H54 (cell line): ENCODE results near the gene ART5.
"Not testable (repeated sequence)": the region's sequence is repeated elsewhere in the genome, so short reads cannot be mapped to it uniquely, and the experiment has no call there.

ENCODE experiments used
- DNase-seq: peaks from one replicate; pipeline ENCODE4 v3.0.0; 2011; ENCODE audit warnings: low spot score, mixed read lengths; ENCODE audit not compliant: insufficient read length
- FAIRE-seq: peaks from 3 replicates; lab custom pipeline; 2011; peaks lifted over from hg19 to GRCh38; lab: Jason Lieb, UNC
- POLR2A ChIP-seq: IDR thresholded peaks from 2 replicates; pipeline ENCODE4 v1.6.1; 2011; ENCODE audit warnings: low read depth, mild to moderate bottlenecking, low read length

ART5 gene

GRCh38 chr11:3616721-3617460, 24.9 kb downstream of the ART5 start:
- FAIRE-seq (no peak), DNase-seq (no peak)
- no peak for TF ChIP-seq POLR2A

DNA sequence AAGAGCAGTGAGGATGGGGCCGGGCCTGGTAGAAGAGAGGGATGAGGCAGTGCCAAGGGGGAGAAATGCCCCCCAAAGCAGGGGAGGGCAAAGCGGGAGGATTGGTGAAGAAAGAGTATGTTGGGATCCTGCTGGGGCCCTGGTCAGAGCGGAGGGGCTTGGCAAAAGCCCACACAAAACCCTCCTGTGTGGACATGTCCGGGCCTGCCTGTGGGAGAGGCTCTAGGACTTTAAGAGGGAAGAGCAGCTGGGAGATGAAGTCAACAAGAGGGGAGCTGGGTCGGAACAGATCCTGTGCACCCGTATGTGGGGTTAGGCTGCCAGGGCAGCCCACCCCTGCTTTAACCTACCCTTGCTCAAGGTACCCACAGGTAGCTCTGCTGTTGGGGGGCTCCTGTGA, 25.8 kb downstream of the ART5 start:
- no peak for FAIRE-seq
- no peak for DNase-seq
- TF ChIP-seq POLR2A: no peak

DNA sequence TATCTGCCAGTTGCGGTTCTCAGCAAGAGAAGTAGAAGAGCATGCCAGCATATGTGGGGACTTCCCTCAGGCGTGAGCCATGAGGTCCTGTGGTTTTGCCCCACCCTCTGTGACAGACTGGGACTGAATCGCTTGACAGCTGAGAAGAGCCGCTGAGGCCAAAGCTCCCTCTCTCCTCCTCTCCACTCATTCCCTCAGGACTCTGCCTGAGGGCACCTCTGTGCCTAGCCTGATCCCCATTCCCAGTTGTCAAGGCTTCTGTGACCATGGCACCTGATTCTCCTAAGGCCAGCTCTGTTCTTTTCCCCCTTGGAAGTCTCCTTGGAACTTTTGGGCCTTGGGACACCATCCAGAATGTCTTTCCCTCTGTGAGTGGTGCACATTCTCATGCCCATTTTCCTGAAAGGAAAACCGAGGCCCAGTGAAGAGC, 27.0 kb downstream of the ART5 start:
- DNase-seq (peak; percentile 47), FAIRE-seq (no peak)
- TF ChIP-seq POLR2A: no peak

DNA sequence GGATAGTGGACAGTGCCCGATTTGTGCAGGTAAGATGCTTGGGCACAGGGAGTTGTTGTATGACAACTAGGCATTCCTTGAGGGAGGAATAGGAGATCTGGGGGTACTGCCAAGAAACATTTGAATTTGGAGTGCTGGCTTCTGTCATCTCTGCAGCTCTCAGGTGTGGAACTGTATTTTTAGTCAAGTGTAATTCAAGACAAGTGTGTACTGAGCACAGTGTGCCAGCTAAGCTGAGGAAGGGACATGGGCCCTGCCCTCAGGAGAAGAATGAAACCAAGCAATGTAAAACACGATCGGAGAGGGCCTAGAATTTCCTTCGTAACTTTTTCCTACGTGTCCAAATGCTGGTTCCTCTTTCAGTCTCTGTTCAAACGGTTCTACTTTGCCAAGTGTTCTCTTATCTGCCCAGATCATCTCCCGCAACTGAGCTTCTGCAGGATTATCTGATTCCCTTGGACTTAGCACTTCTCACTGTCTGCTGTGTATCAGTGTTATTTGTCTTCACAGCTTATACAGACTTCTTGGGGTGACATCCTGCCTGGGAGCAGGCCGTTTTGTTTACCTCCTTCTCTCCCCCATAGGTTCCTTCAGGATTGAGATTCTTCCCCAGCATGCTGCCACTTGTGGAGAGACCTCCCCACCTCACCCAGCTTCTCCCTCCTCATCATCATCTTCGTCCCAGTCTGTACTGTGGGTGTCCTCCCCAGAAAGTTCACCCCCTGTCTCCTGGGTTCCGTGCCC, 27.6 kb downstream of the ART5 start:
- no peak for TF ChIP-seq POLR2A
- no peak for FAIRE-seq
- no peak for DNase-seq

GRCh38 chr11:3611976-3612678, 29.7 kb downstream of the ART5 start:
- TF ChIP-seq POLR2A: no peak
- no peak for DNase-seq
- no peak for FAIRE-seq

DNA sequence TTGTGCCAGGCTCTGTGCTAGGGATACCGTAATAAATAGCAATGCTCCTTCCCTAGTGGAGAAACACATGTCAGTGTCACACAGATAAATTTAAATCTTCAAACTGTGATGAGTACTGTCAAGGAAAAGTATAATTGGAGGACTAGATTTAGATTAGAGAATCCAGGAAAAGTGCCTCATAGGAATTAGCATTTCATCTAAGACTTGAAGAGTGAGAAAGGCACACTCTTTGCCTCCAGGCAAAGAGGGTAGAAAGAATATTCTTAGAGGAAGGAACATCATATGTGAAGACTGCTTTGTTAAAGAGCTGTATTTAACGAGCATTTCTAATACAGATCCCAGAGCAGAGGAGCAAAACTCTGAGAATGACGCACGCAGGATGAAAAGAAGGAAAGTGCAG, 30.9 kb downstream of the ART5 start:
- FAIRE-seq: no peak
- no peak for DNase-seq
- TF ChIP-seq POLR2A: no peak

DNA sequence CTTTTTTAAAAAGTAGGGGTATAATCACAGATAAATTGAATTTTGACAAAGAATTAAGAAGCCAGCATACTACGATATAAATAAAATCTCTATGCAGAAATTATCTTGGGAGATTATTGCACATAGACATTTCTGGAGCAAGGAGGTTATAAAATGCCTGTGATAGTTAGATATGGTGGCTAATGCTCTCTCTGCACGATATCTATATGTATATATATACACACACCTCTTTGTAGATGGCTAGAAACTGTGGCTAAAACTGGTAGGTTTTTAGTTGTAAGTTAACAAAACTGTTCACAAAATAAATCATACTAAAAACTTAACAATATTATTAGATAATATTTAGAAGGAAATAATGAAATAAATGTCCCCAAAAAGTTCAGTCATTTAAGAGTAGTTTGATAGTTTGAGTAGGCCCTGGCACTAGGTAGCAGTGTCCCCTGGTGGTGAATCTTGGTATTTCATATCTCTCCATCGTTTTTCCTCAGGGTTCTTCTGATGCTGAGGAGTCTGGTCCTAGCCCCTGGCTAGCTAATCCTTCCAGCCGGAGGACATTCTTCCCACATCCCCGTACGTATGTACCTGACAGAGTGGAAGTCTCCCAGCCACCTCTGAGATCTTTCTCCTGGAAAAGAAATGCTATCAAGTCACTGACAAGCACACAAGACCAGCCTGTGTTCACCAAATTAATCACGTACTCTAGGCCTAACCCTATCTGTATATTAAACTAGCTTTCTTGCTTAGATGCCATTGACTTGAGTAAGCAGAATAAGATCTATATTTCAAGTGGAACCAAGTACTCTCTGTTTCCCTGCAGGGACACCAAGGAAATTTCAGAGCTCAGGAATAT, 32.2 kb downstream of the ART5 start:
- no peak for FAIRE-seq
- no peak for TF ChIP-seq POLR2A
- DNase-seq: peak; percentile 40

- DNase-seq: no peak
- FAIRE-seq: no peak
- no peak for TF ChIP-seq POLR2A
Measured at GRCh38 chr11:3605771-3606203, 36.0 kb downstream of the ART5 start.

DNA sequence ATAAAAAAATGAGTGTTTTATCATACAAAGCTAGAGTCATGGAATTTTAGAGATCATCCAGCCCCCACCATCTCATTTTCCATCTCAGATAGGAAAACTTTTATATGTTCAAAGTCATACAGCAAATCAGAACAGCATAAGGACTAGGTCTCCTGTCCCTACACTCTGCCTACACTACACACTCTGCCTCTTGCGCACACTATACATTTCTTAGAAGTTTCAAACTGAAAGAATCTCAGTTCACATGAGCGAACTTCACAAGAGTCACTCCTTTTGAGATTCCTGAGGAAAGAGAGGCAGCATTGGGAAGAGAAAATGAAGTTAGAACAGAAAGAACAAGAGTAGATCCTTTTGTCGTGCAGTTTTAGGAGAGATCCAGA, 36.5 kb downstream of the ART5 start:
- DNase-seq: no peak
- TF ChIP-seq POLR2A: no peak
- no peak for FAIRE-seq

DNA sequence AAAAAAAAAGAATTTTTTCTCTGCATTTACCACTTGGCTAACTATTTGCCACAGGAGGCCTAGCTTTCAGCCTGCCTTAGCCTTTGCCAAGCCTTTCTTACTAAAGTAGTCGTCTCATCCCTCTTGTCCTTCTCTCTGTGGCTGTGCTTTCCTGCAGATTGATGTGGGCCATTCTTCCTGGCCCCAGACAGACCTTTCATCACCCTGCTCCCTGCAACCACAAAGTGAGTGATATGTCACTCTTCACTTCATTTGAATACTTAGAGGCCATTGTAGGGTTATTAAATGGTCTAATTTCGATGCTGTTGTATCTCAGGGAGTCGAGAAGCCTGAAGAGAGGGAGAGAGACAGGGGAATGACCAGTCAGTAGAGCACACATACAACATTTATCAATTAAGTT, 37.6 kb downstream of the ART5 start:
- no peak for TF ChIP-seq POLR2A
- DNase-seq: no peak
- no peak for FAIRE-seq

GRCh38 chr11:3600201-3600600, 41.6 kb downstream of the ART5 start:
- FAIRE-seq, DNase-seq: not testable (repeated sequence)

DNA sequence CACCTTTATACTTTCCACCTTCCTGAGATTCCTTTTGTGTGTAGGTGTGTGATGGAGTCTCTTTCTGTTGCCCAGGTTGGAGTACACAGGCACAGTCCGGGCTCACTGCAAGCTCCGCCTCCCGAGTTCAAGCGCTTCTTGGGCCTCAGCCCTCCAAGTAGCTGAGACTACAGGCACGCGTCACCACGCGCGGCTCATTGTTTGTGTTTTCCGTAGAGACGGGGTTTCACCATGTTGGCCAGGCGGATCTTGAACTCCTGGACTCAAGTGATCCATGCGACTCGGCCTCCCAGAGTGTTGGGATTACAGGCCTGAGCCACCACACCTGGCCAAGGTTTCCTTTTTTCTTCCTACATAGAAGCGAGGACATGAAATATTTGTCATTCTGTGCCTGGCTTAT, 44.0 kb downstream of the ART5 start:
- DNase-seq, FAIRE-seq: not testable (repeated sequence)

DNA sequence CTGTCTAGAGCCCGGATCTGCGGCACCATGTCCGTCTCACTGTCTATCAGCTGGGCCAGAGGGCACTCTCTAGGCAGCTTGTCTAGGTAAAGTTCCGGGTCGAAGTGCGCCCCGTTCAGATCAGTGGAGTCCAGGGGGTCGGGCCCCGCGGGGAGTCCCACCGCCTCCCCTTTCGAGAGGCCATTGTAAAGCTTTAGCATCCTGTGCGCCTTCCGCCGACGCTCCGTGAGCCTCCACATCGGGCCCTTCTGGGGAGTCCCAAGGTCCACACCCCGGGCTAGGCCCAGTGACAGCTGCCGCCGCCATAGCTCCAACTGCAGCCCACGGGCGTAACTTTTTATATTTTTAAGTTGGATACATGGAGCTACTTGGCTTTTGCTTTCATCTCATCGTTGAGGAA, 50.5 kb downstream of the ART5 start:
- not testable (repeated sequence) for FAIRE-seq, DNase-seq

- not testable (repeated sequence) for FAIRE-seq, DNase-seq
Measured at GRCh38 chr11:3590193-3590592, 51.6 kb downstream of the ART5 start.

GRCh38 chr11:3588776-3589175, 53.0 kb downstream of the ART5 start:
- DNase-seq, FAIRE-seq: not testable (repeated sequence)
